CD4-positive, alpha-beta memory T cell (primary cell): ENCODE results near the gene OSCP1. TPM values are rescaled to one million over a fixed set of nuclear protein-coding genes. Genes with fewer than 3 reads are reported as not detected.

Source experiments
- CTCF ChIA-PET: fragments of 350-600 bp; sonication (Branson Sonifier 250); formaldehyde crosslinking; loops from one replicate; lab custom pipeline; 2021; ENCODE audit warnings: inconsistent platforms; ENCODE audit not compliant: partially characterized antibody; lab: Charles Lee
- POLR2A ChIA-PET: fragments of 350-600 bp; sonication (Branson Sonifier 250); formaldehyde crosslinking; loops from one replicate; lab custom pipeline; 2021; ENCODE audit not compliant: partially characterized antibody; lab: Charles Lee
- DNase-seq, 5 donors: peaks; one replicate each; pipeline versions ENCODE4 v3.0.0 to v3.0.0-alpha.2; 2020 to 2022; ENCODE audit warnings: mixed read lengths in 1 of 5
- H3K27ac ChIP-seq: one replicate; pipeline ENCODE4 v1.7.0; 2013; ENCODE audit warnings: low read depth, low read length
- H3K27me3 ChIP-seq: 2 replicates; pipeline ENCODE4 v1.7.0; 2013; ENCODE audit warnings: mild to moderate bottlenecking, low read length, moderate library complexity; ENCODE audit not compliant: insufficient read depth
- H3K36me3 ChIP-seq: 2 replicates; pipeline ENCODE4 v1.7.0; 2013; ENCODE audit warnings: mild to moderate bottlenecking, low read length, moderate library complexity; ENCODE audit not compliant: insufficient read depth
- H3K4me1 ChIP-seq: 2 replicates; pipeline ENCODE4 v1.7.0; 2013; ENCODE audit warnings: mild to moderate bottlenecking, low read length, moderate library complexity; ENCODE audit not compliant: insufficient read depth
- H3K4me3 ChIP-seq, 2 donors: one replicate each; pipeline ENCODE4 v1.7.0; 2013; ENCODE audit warnings: low read length in 2 of 2, mild to moderate bottlenecking in 1 of 2
- H3K9me3 ChIP-seq, 2 donors: one replicate each; pipeline ENCODE4 v1.7.0; 2013; ENCODE audit warnings: low read length in 2 of 2, control low read depth in 1 of 2; ENCODE audit not compliant: control insufficient read depth in 1 of 2
- H3K27ac Mint-ChIP-seq, 7 donors: one replicate each; pipeline ENCODE4 v1.8.0; 2020 to 2021; ENCODE audit warnings: mixed read lengths in 7 of 7, mild to moderate bottlenecking in 6 of 7, inconsistent platforms in 3 of 7, moderate library complexity in 3 of 7
- H3K27me3 Mint-ChIP-seq, 2 donors: one replicate each; pipeline ENCODE4 v1.8.0; 2020 to 2021; ENCODE audit warnings: mixed read lengths in 2 of 2
- H3K36me3 Mint-ChIP-seq, 2 donors: one replicate each; pipeline ENCODE4 v1.8.0; 2020 to 2021; ENCODE audit warnings: mixed read lengths in 2 of 2, inconsistent platforms in 1 of 2, mild to moderate bottlenecking in 1 of 2
- H3K4me1 Mint-ChIP-seq, 4 donors: one replicate each; pipeline ENCODE4 v1.8.0; 2020 to 2021; ENCODE audit warnings: mixed read lengths in 4 of 4, mild to moderate bottlenecking in 1 of 4
- H3K4me3 Mint-ChIP-seq, 8 donors: one replicate each; pipeline ENCODE4 v1.8.0; 2020 to 2021; ENCODE audit warnings: mixed read lengths in 8 of 8, mild to moderate bottlenecking in 7 of 8, moderate library complexity in 6 of 8, inconsistent platforms in 3 of 8
- H3K9me3 Mint-ChIP-seq, 8 donors: one replicate each; pipeline ENCODE4 v1.8.0; 2020 to 2021; ENCODE audit warnings: mixed read lengths in 8 of 8, mild to moderate bottlenecking in 5 of 8, inconsistent platforms in 3 of 8, moderate library complexity in 1 of 8
- intact Hi-C: fragments of 100-400 bp; cut with micrococcal nuclease; formaldehyde crosslinking; loops from one replicate; pipeline ENCODE4 v1.15.1; 2023
- polyA plus RNA-seq, 2 donors: library from polyadenylated mRNA; unstranded; fragments of 300-500 nt; fragmentation: Illumina TruSeq; gene quantifications; one replicate each; pipeline ENCODE4 v1.2.3, GENCODE V29; 2021
- total RNA-seq, 2 experiments: library from RNA; stranded (reverse); gene quantifications; one replicate each; pipeline ENCODE4 v1.2.3, GENCODE V29; 2021

OSCP1 gene
- total and polyA plus RNA-seq, 4 experiments from 2014 or later = 0.93 to 1.4 (median 1.1) TPM; not detected in 1

DNA sequence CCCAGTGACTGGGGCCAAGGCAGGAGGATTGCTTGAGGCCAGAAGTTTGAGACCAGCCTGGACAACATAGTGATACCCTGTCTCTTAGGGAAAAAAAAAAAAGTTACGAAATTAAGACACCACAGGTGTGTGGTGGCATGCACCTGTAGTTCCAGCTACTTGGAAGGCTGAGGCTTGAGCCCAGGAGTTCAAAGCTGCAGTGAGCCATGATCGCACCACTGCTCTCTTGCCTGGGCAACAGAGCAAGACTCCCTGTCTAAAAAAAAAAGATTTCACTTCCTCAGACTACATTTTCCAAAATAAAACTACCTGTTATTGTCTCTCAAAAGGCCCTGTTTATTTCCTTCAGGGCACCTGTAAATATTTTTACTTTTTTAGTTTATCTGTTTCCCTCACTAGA lies 59.8 kb downstream of the OSCP1 start:
- no peaks in the 10 kb centered on the region for H3K9me3 ChIP-seq
- H3K9me3 Mint-ChIP-seq = no peaks in the 10 kb centered on the region
- H3K4me3 Mint-ChIP-seq = no peak overlapping the region
- peaks cover 17% of the 10 kb centered on the region for H3K4me1 ChIP-seq
- no peak for DNase-seq
- ChIA-PET CTCF (interaction anchor here (1.6 kb wide), 1 partner anchor 48 kb away, joined by 3 read pairs; no protein-coding TSS in a partner anchor), POLR2A (no interaction called here)
- H3K4me3 ChIP-seq = no peak overlapping the region
- peaks cover 14 to 38% of the 10 kb centered on the region in 2 donors for H3K36me3 Mint-ChIP-seq
- peaks cover 30% of the 10 kb centered on the region for H3K36me3 ChIP-seq
- no peak overlapping the region for H3K27ac ChIP-seq
- H3K27me3 Mint-ChIP-seq = no peaks in the 10 kb centered on the region
- intact Hi-C loops = no loop called here
- H3K27ac Mint-ChIP-seq = peak overlapping the region in 2 of 7 donors; percentile 22 to 60
- peaks cover 11 to 32% (median 20%) of the 10 kb centered on the region in 4 donors for H3K4me1 Mint-ChIP-seq
- no peaks in the 10 kb centered on the region for H3K27me3 ChIP-seq

DNA sequence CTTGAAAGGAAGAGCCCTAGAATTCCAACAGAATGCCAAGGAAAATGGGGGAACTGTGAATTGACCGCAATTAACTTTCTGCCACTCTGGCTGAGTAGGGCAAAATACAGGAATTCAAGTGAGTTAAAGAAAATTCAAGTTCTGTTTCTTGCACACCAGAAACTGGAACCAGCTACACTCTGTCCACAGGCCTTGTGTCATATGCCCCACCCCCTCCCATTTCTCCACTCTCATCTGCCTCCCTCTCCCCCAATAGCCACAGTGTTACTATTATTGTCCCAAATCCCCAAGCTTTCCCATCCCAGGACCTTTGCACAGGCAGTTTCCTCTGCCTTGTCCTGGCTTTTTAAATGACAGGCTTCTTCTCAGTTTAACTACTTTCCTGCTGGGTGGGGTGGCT lies 60.3 kb downstream of the OSCP1 start:
- no peak overlapping the region for H3K27ac ChIP-seq
- ChIA-PET CTCF (interaction anchor here (1.6 kb wide), 1 partner anchor 48 kb away, joined by 3 read pairs; no protein-coding TSS in a partner anchor), POLR2A (interaction anchor here (1.9 kb wide), 1 partner anchor 8 kb away, joined by 15 read pairs; the partner anchor contains the start of gene LSM10)
- Mint-ChIP-seq H3K36me3 (peaks cover 14 to 39% of the 10 kb centered on the region in 2 donors), H3K9me3 (no peaks in the 10 kb centered on the region), H3K4me3 (no peak overlapping the region), H3K4me1 (peaks cover 10 to 32% (median 20%) of the 10 kb centered on the region in 4 donors), H3K27ac (peak overlapping the region in 2 of 7 donors; percentile 22 to 37), H3K27me3 (no peaks in the 10 kb centered on the region)
- no peaks in the 10 kb centered on the region for H3K27me3 ChIP-seq
- peaks cover 30% of the 10 kb centered on the region for H3K36me3 ChIP-seq
- peaks cover 17% of the 10 kb centered on the region for H3K4me1 ChIP-seq
- DNase-seq = no peak
- intact Hi-C loops = loop anchor here (5.0 kb wide), 2 partner anchors 303 to 458 kb away; partner anchors contain the start of genes ADPRS and AGO3
- no peak overlapping the region for H3K4me3 ChIP-seq
- no peaks in the 10 kb centered on the region for H3K9me3 ChIP-seq

DNA sequence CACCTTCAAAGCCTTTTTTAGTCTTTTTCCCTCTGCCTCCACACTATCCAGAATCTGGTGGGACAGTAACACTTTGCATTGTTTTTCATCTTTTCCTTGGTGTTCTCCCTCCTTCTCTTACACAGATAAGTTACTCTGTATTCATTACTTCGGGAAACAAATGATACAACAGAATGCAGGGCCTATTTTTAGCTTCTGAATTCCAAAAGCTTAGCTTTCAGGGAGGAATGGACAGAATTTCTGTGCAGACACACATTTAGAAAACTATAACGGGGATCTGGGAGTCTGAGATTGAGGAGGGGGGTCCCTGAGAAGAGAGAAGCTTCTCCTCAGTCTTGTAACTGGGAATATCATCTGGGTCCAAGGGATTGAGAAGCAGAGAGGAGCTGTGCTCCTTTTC lies 61.0 kb downstream of the OSCP1 start:
- CTCF ChIA-PET = interaction anchor here (1.1 to 1.4 kb wide), 4 partner anchors 8 to 46 kb away, joined by 4 to 7 read pairs (median 6); partner anchors contain the start of gene LSM10
- intact Hi-C loops = loop anchor here (5.0 kb wide), 2 partner anchors 302 to 457 kb away; partner anchors contain the start of genes ADPRS and AGO3
- peaks cover 14 to 34% (median 24%) of the 10 kb centered on the region in 4 donors for H3K4me1 Mint-ChIP-seq
- Histone ChIP-seq H3K27ac (no peak overlapping the region), H3K4me1 (peaks cover 23% of the 10 kb centered on the region), H3K27me3 (no peaks in the 10 kb centered on the region), H3K4me3 (no peak overlapping the region), H3K36me3 (peaks cover 30% of the 10 kb centered on the region), H3K9me3 (no peaks in the 10 kb centered on the region)
- H3K27ac Mint-ChIP-seq = peak overlapping the region; percentile 0 to 86 (median 16)
- no peaks in the 10 kb centered on the region for H3K9me3 Mint-ChIP-seq
- H3K36me3 Mint-ChIP-seq = peaks cover 14 to 45% of the 10 kb centered on the region in 2 donors
- POLR2A ChIA-PET = interaction anchor here (1.9 to 6.4 kb wide), 2 partner anchors 8 to 22 kb away, joined by 15 to 133 read pairs; partner anchors contain the start of gene LSM10
- DNase-seq = no peak
- no peaks in the 10 kb centered on the region for H3K27me3 Mint-ChIP-seq
- no peak overlapping the region for H3K4me3 Mint-ChIP-seq

DNA sequence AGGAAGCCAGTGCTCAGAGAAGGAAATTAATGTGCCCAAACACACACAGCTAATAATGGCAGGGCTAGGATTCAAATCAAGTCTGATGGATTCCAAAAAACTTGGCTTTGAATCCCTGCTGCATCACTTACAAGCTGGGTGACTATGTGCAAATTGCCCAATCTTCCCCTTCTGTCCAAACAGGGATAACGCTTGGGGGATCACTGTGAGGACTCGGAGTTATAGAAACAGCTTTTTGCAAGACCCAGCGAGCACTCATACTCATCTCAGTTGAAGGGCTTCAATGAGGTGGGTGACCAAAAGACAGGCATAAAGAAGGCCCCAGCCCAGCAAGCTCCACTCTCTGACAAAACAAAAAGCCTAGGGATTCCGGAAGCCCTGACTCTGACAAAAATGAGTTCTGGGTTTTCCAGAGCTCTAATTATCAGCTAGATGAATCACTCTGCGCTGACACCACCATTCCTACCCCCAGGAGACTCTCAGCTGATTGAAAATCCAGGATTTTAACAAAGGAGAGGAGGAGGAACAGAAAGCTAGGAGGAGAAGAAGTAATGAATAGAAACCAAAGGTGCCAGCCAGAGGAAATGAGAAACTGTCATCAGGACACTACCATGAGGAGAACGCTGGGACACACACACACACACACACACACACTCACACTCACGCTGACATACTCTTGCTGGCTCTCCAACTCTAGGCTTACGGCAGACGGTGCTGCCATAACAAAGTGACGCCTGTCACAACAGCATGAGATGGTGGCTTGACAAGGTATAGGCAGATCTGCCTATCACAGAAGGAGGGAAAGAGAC lies 62.9 kb downstream of the OSCP1 start:
- Mint-ChIP-seq H3K27me3 (no peaks in the 10 kb centered on the region), H3K36me3 (peaks cover 8 to 39% of the 10 kb centered on the region in 2 donors), H3K9me3 (no peaks in the 10 kb centered on the region), H3K4me1 (peaks cover 24 to 48% (median 36%) of the 10 kb centered on the region in 4 donors), H3K27ac (peak overlapping the region; percentile 95 to 100 (median 99)), H3K4me3 (peak overlapping the region in 3 of 8 donors; percentile 84 to 94 (median 90))
- H3K27ac ChIP-seq = peak overlapping the region; percentile 87
- H3K36me3 ChIP-seq = peaks cover 15% of the 10 kb centered on the region
- H3K27me3 ChIP-seq = no peaks in the 10 kb centered on the region
- intact Hi-C loops = loop anchor here (5.0 kb wide), 2 partner anchors 300 to 455 kb away; partner anchors contain the start of genes ADPRS and AGO3
- POLR2A ChIA-PET = interaction anchor here (0.7 to 6.4 kb wide), 15 partner anchors 10 to 238 kb away, joined by 3 to 133 read pairs (median 6); partner anchors contain the start of genes EVA1B, LSM10, MAP7D1 and OSCP1
- DNase-seq = no peak
- H3K9me3 ChIP-seq = no peaks in the 10 kb centered on the region
- H3K4me1 ChIP-seq = peaks cover 42% of the 10 kb centered on the region
- CTCF ChIA-PET = interaction anchor here (0.8 to 2.4 kb wide), 14 partner anchors 10 to 238 kb away, joined by 3 to 37 read pairs (median 4); partner anchors contain the start of genes EVA1B, LSM10 and TRAPPC3
- H3K4me3 ChIP-seq = no peak overlapping the region

DNA sequence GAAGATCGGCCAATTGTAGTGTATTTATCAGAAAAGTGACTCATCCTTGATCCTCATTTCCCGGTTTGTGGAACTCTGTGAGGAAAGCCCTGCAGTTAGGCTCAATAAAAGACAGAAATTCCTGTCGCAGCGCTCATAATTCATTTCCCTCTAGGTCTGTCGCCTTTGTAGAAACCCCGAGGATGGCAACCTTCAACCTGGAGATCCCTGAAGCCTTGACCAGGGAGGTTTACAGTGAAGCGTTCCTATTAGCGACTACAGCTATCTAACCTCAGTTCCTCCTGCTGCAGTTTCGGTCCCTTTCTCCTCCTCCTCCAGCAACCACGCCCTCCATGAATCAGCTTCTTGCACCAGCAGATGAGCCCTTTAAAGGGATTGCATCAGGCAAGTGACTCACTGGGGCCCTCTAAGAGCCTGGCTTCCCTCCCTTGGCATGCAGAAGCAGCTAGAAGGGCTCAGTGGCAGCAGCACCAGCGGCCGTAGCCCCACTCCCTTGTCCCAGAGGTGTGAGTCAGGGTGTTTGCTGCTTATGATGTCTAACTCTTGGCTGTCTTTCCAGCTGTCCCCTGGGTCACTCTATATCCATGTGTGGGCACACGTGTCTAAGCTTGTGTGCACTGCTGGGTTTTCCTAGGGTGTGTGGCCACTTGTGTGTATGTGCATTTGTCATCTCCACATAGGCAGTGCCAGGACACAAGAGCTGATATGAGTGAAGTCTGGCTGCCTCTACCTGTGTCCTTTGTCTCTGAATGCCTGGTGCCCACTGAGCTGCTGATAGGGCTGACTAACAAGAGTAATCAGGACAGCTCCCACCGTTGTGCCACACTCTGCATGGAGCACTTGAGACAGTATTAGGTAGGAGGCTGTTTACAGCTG lies 63.7 kb downstream of the OSCP1 start:
- intact Hi-C loops = loop anchor here (1.0 to 5.0 kb wide), 9 partner anchors 11 to 454 kb away; partner anchors contain the start of genes ADPRS, AGO3, LSM10 and SH3D21
- H3K4me1 Mint-ChIP-seq = peaks cover 27 to 53% (median 39%) of the 10 kb centered on the region in 4 donors
- DNase-seq = peak; percentile 70 to 98 (median 79)
- Histone ChIP-seq H3K27ac (peak overlapping the region; percentile 87), H3K9me3 (no peaks in the 10 kb centered on the region), H3K4me3 (peak overlapping the region; percentile 63 to 84), H3K36me3 (peaks cover 7% of the 10 kb centered on the region), H3K4me1 (peaks cover 49% of the 10 kb centered on the region), H3K27me3 (no peaks in the 10 kb centered on the region)
- POLR2A ChIA-PET = interaction anchor here (0.7 to 6.4 kb wide), 17 partner anchors 9 to 238 kb away, joined by 3 to 133 read pairs (median 5); partner anchors contain the start of genes EVA1B, LSM10, MAP7D1 and MRPS15
- no peaks in the 10 kb centered on the region for H3K27me3 Mint-ChIP-seq
- no peaks in the 10 kb centered on the region for H3K9me3 Mint-ChIP-seq
- peak overlapping the region; percentile 84 to 95 (median 93) for H3K4me3 Mint-ChIP-seq
- CTCF ChIA-PET = interaction anchor here (0.7 to 2.4 kb wide), 15 partner anchors 9 to 237 kb away, joined by 3 to 37 read pairs (median 4); partner anchors contain the start of genes EVA1B, LSM10 and TRAPPC3
- H3K27ac Mint-ChIP-seq = peak overlapping the region; percentile 95 to 100 (median 99)
- H3K36me3 Mint-ChIP-seq = peaks cover 6 to 36% of the 10 kb centered on the region in 2 donors
